Activated CD8-positive, alpha-beta memory T cell treated with anti-CD3 and anti-CD28 coated beads for 36 hours (primary cell): Measurements from ENCODE around the gene EHMT1. TPM values are rescaled to one million over a fixed set of nuclear protein-coding genes. Genes with fewer than 3 reads are reported as not detected.

ENCODE experiments used
- CTCF ChIA-PET: fragments of 350-600 bp; sonication (Branson Sonifier 250); formaldehyde crosslinking; loops from one replicate; lab custom pipeline; 2021; ENCODE audit warnings: antibody characterized with exemption; lab: Charles Lee
- POLR2A ChIA-PET: fragments of 350-600 bp; sonication (Branson Sonifier 250); formaldehyde crosslinking; loops from one replicate; lab custom pipeline; 2021; ENCODE audit warnings: antibody characterized with exemption; lab: Charles Lee
- total RNA-seq, 2 experiments: library from RNA; stranded (reverse); gene quantifications; one replicate each; pipeline ENCODE4 v1.2.3, GENCODE V29; 2021

EHMT1 gene
- total RNA-seq, 2 experiments from 2014 or later = 69.9 to 75.4 TPM

GRCh38 chr9:137834846-137835546 lies 216.2 kb downstream of the EHMT1 start:
- ChIA-PET CTCF (no interaction called here), POLR2A (no interaction called here)

DNA sequence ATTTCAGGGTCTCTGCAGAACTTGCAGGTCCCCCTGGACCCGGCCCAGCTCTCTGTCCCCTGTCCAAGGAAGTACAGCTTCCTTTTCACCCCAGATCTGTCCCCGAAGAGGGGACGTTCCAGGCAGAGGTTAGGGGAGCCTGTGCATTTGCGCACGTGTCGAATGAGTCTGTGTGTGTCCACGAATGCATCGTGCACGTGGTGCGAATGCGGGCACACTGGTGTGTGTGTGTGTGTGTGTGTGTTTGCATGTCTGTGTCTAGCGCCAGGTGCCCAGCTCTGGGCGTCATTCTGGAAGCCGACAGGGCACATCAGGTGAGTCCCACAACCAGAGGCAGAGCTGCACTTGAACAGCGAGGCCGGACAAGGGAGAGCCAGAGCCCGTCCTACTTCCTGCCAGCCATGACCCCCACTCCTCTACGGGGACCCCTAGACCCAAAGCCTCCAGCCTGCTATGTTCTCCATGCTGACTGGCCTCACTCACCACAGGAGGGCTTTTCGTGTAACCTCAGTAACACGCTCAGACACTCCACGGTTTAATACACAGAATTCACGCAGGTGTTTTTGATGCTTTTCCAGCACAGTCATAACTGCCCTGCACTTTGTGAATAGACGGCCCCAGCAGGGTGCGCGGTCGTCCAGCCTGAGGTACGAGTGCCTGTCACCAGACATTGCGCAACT lies 217.5 kb downstream of the EHMT1 start:
- POLR2A ChIA-PET = no interaction called here

DNA sequence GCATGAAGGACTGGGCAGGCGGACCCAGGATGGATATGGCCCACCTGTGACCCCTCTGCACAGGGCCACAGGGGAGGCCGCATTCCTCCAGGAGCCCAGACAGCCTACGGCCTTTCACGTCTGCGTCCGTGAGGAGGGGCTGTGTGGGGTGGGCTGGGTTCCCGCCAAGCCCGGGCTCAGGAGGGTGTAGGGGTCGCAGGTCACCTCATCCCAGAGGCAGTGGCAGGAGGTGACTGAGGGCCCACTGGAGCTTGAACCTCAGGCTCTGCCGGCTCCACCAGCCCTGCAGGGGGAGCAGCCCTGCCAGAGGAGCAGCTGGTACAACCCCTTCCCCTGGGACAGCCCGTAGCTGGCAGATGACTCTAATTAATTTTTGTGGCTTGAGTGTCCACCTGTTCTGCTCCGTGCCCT lies 218.0 kb downstream of the EHMT1 start:
- ChIA-PET CTCF (interaction anchor here (0.6 kb wide), 1 partner anchor 300 kb away, joined by 3 read pairs; no protein-coding TSS in a partner anchor), POLR2A (no interaction called here)

More for the DNA sequence above, 217.5 kb downstream of the EHMT1 start:
- CTCF ChIA-PET = no interaction called here

GRCh38 chr9:137837345-137838278 lies 218.8 kb downstream of the EHMT1 start:
- ChIA-PET CTCF (interaction anchor here (0.6 kb wide), 1 partner anchor 301 kb away, joined by 3 read pairs; no protein-coding TSS in a partner anchor), POLR2A (no interaction called here)

GRCh38 chr9:137838576-137838975 lies 219.8 kb downstream of the EHMT1 start:
- CTCF ChIA-PET = interaction anchor here (0.7 kb wide), 1 partner anchor 1538 kb away, joined by 5 read pairs; no protein-coding TSS in a partner anchor
- POLR2A ChIA-PET = no interaction called here

DNA sequence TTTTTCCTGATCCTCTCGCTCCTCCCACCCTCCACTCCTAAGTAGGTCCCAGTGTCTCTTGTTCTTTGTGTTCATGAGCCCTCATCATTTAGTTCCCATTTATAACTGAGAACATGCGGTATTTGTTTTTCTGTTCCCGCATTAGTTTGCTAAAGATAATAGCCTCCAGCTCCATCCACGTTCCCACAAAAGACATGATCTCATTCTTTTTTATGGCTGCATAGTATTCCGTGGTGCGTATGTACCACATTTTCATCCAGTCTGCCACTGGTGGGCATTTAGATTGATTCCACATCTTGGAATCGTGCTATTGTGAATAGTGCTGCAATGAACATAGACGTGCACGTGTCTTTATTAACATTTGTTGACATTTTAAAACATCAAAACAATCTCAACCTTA lies 224.6 kb downstream of the EHMT1 start:
- ChIA-PET POLR2A (no interaction called here), CTCF (no interaction called here)

DNA sequence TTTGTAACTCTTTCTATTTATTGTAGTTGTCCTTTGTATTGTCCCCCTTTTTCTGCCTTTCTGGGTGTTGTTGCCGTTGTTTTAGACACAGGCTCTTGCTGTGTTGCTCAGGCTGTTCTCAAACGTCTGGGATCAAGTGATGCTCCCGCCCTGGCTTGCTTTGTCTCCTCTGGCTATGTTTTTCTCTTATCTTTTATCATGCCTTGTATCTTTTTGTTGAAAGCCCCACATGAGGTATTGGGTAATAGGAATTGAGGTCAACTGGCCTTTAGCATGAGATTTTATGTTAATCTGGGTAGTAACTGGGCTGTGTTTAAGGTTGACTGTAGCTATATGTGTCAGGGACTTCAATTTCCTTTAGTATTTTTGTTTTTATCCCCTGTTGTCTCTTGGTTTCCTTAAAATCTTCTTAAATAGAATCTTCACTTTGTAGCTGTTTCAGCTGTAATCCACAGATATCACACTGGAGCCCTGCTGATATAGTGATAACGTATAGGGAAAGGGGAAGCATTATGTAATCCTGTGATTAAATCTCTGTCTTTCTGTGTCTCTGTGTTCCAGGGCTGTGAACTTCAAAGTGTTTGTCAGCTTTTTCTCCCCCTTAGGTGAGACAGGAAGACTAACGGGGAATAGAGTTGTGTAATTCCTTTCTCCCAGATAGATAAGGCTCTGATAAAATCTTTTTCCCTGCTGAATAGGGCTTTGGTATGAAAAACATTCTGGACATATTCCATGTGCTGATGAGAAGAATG lies 232.9 kb downstream of the EHMT1 start:
- POLR2A ChIA-PET = no interaction called here
- CTCF ChIA-PET = no interaction called here

- CTCF ChIA-PET = interaction anchor here (0.7 kb wide), 1 partner anchor 252 kb away, joined by 3 read pairs; no protein-coding TSS in a partner anchor
- POLR2A ChIA-PET = no interaction called here
Observed at GRCh38 chr9:137853392-137853995, 234.7 kb downstream of the EHMT1 start.

GRCh38 chr9:137860361-137860760 lies 241.6 kb downstream of the EHMT1 start:
- CTCF ChIA-PET = no interaction called here
- POLR2A ChIA-PET = no interaction called here

DNA sequence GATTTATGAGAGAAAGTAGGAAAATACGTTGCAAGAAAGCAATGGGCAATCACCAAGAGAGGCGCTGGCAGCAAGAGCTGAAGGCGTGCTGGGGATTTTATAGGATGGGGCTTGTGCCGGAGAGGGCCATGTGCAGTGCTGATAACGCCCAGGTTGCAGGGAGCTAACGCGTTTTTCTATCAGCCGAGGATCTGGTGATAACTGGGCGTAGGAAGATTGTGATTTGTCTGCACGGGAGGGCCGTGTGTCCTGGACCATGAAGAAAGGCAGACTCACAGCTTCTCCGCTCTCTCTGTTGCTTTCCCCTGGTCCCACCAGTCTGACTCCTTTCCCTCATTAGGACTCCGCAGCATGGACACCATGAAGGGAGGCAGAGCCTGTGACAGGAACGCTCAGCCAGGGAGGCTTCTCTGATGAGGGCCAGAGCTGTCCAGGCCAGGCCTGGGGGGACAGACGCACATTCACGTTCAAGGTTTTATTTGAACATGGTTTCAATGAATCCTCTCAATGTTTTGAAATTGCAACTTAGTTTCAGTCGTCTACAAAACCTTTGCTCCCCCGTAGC lies 246.9 kb downstream of the EHMT1 start:
- ChIA-PET CTCF (no interaction called here), POLR2A (no interaction called here)

GRCh38 chr9:137866226-137867141 lies 247.7 kb downstream of the EHMT1 start:
- CTCF ChIA-PET = no interaction called here

GRCh38 chr9:137870432-137870831 lies 251.6 kb downstream of the EHMT1 start:
- POLR2A ChIA-PET = no interaction called here
- CTCF ChIA-PET = no interaction called here

More at GRCh38 chr9:137866226-137867141, 247.7 kb downstream of the EHMT1 start:
- POLR2A ChIA-PET = no interaction called here

- POLR2A ChIA-PET = no interaction called here
- CTCF ChIA-PET = no interaction called here
Observed at GRCh38 chr9:137872296-137872695, 253.5 kb downstream of the EHMT1 start.

DNA sequence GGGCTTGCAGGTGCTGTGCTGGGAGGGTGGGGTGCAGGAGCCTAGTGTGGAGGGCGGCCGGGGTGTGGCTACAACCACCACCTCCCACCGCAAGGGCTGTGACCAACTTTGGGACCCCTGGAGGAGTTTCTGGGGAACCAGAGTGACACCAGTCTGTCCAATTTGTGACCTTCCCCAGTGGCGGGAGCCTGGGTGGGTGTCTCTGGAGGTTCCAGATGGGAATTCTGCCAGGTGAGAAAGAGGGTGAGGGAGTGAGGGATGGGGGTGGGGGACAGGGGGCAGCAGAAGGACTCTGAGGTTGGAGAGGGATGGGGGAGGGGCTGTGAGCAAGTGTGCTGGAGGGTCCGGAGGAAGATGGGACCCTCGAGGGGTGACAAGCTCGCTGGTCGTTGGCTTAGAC lies 254.6 kb downstream of the EHMT1 start:
- ChIA-PET POLR2A (no interaction called here), CTCF (no interaction called here)

DNA sequence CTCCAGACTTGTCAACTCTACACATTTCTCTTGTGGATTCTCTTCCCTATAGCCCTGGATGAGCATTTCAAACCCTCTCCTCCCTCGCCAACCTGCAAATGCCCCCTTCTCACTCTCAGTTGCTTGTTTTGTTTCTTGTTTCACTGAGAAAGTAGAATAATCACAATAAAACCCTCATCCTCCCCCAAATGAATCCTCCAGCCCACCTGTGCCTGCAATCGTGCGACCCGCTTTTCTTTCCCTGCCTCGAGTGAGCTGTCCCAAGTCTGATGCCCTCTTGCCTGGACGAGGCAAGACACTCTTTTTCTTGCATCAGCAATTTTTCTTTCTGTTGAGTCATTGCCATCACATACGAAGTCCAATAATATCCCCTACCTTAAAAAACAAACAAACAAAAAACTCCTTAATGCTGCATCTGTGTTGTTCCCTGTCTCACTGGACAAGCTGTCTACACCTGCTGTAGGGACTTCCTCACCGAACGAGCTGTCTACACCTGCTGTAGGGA lies 255.1 kb downstream of the EHMT1 start:
- ChIA-PET CTCF (no interaction called here), POLR2A (no interaction called here)

- POLR2A ChIA-PET = interaction anchor here (0.6 kb wide), 1 partner anchor 16 kb away, joined by 4 read pairs; no protein-coding TSS in a partner anchor
- CTCF ChIA-PET = no interaction called here
Observed at GRCh38 chr9:137875354-137875753, 256.5 kb downstream of the EHMT1 start.

DNA sequence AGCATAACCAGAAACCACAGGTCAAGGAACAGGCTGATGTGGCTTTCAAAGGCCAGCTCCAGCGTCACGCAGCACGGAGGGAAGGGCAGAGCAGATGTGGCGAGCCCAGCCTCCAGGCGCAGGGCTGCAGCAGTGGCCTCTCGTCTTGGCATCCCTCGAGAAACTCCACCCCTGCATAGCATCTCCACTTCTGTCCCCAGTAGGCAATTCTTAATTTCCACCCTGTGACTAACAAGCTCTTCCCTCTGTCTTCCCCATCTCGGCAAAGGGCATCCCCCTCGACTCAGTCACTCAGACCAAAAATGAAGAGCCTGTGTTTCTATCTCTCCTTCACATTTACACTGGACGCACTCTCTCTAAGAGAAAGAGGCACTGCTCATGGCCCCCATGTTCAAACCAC lies 257.0 kb downstream of the EHMT1 start:
- POLR2A ChIA-PET = no interaction called here
- CTCF ChIA-PET = no interaction called here
